ENCODE measurements around the gene ASNSD1. TPM values are rescaled to one million over a fixed set of nuclear protein-coding genes. Genes with fewer than 3 reads are reported as not detected.

ASNSD1 gene
- 28.5 to 41.3 TPM (median 33.0 TPM) in 5 replicates for total RNA-seq (2022; extraction: Qiagen RNA extraction)

GRCh38 chr2:189661148-189661956 lies at the start of gene ASNSD1:
Gene ASNSD1, plus strand, starts transcription at chr2:189661459. Its CDS starts 4,674 bp downstream, at chr2:189666133.

GRCh38 chr2:189674374-189675112 lies 13.3 kb downstream of the ASNSD1 start, which contains the start of gene ANKAR:
Gene ANKAR, plus strand, starts transcription at chr2:189674670. Its CDS starts 1,821 bp downstream, at chr2:189676491.

Other genes with a start within 250 kb of the ASNSD1 start
- 30.8 to 50.5 TPM (median 34.3 TPM) in 5 replicates for gene WDR75, start 220.0 kb upstream of the ASNSD1 start, total RNA-seq (2022; extraction: Qiagen RNA extraction)
- 1.7 to 2.2 TPM (median 1.9 TPM) in 5 replicates for gene SLC40A1, start 80.7 kb upstream of the ASNSD1 start, total RNA-seq (2022; extraction: Qiagen RNA extraction)
- 1.0 to 1.9 TPM (median 1.3 TPM) in 5 replicates for gene ANKAR, start 13.2 kb downstream of the ASNSD1 start, total RNA-seq (2022; extraction: Qiagen RNA extraction)
- 3.7 to 4.1 TPM (median 3.8 TPM) in 5 replicates for gene OSGEPL1, start 101.3 kb downstream of the ASNSD1 start, total RNA-seq (2022; extraction: Qiagen RNA extraction)
- gene ORMDL1, start 122.9 kb downstream of the ASNSD1 start, total RNA-seq (2022; extraction: Qiagen RNA extraction): 34.2 to 43.0 TPM (median 42.5 TPM) in 5 replicates
- gene PMS1, start 123.0 kb downstream of the ASNSD1 start, total RNA-seq (2022; extraction: Qiagen RNA extraction): 6.3 to 7.2 TPM (median 6.9 TPM) in 5 replicates